SIG-M5 treated with dmso at 0.1 percent for 504 hours (cell line): ENCODE data around the gene HARS2.
"Not testable (repeated sequence)": the region's sequence is repeated elsewhere in the genome, so short reads cannot be mapped to it uniquely, and the experiment has no call there.

ENCODE experiments used
- DNase-seq: peaks from one replicate; lab custom pipeline; 2025; ENCODE audit not compliant: unreplicated experiment; lab: John Stamatoyannopoulos, UW

The HARS2 gene, protein sequence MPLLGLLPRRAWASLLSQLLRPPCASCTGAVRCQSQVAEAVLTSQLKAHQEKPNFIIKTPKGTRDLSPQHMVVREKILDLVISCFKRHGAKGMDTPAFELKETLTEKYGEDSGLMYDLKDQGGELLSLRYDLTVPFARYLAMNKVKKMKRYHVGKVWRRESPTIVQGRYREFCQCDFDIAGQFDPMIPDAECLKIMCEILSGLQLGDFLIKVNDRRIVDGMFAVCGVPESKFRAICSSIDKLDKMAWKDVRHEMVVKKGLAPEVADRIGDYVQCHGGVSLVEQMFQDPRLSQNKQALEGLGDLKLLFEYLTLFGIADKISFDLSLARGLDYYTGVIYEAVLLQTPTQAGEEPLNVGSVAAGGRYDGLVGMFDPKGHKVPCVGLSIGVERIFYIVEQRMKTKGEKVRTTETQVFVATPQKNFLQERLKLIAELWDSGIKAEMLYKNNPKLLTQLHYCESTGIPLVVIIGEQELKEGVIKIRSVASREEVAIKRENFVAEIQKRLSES

DNA sequence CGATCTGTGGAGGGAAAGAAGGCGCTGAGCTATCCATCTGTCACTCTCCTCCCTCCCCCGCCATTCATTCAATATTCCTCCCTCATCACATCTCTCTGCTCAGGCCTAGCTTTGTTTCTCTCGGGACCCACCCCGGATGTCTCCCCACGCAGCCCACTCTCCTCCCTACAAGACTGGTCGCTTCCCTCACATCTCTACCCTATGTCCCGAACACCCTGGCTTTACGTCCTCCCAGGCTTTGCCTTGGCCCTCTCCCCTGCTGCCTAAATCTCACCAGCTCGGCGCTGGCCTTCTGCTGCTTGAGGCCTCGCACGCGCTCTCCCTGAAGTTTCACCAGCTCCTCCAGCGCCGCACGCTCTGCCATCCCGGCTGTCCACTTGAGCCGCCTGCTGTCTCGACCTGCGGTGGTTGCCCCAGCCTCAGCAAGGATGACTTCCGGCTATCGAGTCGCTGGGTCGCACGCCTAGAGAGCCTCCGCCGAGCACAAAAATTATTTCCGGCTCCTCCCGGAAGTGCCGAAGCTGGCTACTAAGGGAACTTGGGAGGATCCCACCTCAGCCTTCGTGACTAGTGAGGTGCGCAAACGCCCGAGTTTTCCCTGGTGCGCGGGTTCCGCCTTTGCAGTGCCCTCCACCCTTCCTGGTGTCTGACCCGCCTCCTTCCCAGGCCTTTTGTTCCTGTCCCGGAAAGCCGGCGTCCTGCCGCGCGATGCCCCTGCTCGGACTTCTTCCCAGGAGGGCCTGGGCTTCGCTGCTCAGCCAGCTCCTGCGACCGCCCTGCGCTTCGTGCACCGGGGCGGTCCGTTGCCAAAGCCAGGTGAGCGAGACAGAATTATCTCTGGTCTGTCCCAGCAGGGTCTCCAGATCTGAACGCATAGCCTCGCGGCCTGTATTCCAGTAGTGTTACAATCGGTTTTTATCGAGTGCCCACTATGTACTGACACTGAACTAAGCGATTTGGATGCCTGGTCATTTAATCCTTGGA lies at the start of gene HARS2, which contains the start of gene HARS1:
TSS of gene HARS2 (plus strand) at position 515 of the 984 bp plus-strand sequence. CDS start at position 709, 194 bp downstream.
TSS of gene HARS1 (minus strand) at position 430 of the 984 bp plus-strand sequence. CDS start at position 364, 66 bp downstream.
- peak; percentile 96 for DNase-seq

DNA sequence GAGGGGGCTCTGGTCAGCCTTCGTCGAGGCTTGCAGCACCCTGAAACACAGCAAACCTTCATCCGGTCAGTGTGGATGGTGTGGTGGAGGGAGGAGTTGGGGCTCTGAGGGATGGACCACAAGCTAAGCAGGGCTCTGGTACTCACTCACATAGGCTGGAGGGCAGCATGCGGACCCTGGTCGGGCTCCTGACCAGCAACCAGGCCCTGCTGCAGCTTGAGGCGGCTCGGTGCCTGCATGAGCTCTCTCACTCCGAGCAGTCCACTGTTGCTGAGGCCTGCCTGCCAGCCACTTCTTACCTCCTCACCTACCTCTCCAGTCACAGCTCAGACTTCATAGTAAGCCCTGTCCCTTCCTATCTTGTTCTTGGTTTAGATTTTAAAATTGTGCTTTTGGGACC lies 49.5 kb upstream of the HARS2 start:
- no peak for DNase-seq

DNA sequence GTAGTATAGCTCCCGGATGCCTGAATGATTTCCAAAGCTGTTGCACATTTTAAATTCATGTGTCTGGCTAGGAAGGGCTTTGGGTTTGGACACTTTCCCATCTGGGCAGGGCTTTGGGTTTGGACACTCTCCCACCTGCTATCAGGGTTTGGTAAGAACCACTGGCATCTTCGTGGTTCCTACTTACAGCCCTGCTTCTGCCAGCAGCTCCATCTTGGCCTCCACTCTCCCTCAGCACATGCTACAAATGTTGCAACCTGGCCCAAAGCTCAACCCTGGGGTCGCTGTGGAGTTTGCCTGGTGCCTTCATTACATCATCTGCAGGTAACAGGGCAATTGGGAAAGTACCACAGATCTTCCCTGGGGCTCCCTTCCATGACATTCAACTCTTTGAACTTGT lies 48.5 kb upstream of the HARS2 start:
- no peak for DNase-seq

DNA sequence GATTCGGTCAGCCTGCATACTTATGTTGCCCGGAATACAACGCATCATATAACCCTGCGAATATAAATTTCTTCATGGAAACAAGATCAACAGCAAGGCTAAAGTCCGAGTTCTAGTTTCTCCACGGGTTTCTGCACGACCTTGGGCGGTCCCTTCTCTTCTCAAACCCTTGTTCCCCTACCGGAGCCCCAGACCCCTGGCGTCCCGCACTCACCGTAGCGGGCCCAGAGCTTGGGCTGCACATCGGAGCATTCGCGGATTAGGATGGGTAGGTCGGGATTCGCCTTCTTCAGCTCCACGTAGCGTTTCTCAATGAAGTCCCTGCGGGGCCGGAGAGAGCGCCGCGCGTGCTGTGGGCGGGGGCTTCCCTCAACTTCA lies 44.2 kb upstream of the HARS2 start:
- DNase-seq = no peak

DNA sequence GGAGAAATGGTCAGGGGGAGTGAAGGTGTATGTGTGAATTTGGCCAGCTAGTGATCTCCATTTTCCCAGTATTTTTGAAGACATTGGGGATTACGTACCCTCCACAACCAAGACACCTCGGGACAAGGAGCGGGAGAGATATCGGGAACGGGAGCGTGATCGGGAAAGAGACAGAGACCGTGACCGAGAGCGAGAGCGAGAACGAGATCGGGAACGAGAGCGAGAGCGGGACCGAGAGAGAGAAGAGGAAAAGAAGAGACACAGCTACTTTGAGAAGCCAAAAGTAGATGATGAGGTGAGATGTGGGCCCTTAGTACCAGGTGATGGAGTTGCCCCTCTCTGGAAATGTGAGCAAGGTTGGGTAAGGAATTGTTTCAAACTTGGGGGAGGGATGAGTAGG lies 32.4 kb upstream of the HARS2 start:
- DNase-seq = no peak

DNA sequence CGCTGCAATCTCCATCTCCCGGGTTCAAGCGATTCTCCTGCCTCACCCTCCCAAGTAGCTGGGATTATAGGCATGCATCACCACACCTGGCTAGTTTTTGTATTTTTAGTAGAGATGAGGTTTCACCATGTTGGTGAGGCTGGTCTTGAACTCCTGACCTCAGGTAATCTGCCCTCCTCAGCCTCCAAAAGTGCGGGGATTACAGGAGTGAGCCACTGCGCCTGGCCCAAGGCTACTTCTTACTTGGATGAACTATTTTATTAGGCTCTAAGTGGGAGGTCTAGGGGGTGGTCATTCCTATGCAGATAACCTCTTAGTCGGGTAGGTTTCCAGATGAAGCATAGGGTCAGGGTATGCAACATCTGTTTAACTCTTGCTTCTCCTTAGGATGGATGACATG lies 30.9 kb upstream of the HARS2 start:
- DNase-seq = not testable (repeated sequence)

DNA sequence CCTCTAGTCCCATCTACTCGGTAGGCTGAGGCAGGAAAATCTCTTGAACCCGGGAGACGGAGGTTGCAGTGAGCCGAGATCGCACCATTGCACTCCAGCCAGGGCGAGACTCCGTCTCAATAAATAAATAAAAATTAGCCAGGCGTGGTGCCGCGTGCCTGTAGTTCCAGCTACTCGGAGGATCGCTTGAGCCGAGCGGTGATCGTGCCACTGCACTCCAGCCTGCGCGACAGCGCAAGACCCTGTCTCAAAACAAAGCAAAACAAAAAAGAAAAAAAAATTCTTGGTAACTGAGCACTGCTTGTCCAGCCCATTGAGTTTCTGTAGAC lies 27.3 kb upstream of the HARS2 start:
- DNase-seq = no peak

DNA sequence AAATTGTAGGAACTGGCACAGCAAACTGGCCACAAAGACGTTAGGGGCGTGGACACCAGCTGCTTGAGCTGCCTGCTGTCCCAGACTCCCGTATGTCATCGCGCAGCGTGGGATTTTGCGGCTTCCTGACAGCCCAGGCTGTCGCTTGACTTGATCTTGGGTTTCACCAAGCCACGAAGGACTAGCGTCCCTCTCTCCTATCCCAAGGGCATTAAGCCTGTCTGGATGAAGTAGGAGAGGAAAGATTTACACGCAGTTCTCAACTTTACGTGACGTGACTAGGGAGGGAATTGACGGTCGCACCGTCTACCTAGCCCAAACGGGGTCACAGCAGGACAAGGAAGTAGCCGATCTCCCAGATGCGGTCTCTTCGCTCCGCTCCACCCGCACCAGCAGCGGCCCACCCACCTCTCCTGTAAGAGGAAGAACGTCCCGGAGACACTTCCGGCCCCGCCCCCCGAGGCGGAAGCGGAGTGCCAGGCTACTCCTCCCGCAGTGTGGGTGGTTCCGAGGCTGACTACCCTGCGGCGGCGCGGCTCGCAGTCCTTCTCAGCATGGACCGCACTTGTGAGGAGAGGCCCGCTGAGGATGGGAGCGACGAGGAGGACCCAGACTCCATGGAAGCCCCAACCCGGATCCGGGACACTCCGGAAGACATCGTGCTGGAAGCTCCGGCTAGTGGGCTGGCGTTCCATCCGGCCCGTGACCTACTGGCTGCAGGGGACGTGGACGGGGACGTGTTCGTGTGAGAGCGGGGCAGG lies 26.7 kb upstream of the HARS2 start, which contains the start of gene WDR55:
TSS of gene WDR55 (plus strand) at position 546 of the 761 bp plus-strand sequence. CDS start at position 555, 9 bp downstream.
- DNase-seq = peak; percentile 97

DNA sequence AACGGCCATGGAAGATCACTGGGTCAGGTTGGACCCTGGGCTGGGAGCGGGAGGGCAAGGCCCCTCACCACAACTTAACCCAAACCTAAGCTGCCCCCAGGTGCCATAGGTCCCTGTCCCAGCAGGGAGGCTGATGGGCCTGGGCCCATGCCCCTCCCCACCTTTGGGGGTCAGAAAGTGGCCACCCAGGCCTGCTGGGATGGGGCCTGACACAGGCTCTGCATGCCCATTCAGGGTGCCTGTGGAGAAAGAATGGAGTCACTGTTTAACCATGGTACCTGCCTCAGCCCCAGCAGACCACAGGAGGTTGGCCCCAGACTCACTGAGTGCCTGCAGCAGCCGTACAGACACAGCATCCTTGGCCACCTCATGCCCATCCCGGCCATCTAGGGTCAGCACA lies 20.2 kb upstream of the HARS2 start:
- DNase-seq = not testable (repeated sequence)

DNA sequence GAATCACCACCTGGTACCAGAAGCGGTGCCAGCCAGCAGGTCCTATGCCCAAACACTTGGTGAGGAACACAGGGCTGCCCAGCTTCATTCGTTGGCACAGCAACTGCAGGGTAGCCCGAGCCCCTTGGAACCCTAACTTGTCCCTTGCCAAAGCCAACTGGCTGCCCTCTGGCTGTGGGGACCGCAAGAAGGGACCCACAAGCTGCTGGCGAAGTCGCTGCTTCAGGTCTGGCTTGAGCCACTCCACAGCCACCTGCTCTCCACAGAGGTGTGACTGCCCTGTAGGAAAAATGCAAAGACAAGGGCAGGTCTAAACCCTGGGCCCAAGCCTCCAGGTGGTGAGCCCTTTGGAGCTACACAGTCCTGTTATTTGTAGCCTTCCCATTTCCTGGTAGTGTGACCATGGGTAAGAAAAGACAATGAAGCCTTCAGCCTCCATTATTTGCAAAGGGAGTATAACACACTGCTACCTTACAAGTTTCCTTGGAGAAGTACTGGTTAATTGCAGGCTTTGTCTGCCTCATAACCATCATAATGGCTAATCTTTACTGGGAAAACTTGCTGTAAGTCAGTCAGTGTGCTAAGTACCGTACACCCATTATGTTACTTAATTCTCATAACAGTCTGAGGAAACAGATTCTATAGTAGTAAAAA lies 19.7 kb upstream of the HARS2 start:
- no peak for DNase-seq

DNA sequence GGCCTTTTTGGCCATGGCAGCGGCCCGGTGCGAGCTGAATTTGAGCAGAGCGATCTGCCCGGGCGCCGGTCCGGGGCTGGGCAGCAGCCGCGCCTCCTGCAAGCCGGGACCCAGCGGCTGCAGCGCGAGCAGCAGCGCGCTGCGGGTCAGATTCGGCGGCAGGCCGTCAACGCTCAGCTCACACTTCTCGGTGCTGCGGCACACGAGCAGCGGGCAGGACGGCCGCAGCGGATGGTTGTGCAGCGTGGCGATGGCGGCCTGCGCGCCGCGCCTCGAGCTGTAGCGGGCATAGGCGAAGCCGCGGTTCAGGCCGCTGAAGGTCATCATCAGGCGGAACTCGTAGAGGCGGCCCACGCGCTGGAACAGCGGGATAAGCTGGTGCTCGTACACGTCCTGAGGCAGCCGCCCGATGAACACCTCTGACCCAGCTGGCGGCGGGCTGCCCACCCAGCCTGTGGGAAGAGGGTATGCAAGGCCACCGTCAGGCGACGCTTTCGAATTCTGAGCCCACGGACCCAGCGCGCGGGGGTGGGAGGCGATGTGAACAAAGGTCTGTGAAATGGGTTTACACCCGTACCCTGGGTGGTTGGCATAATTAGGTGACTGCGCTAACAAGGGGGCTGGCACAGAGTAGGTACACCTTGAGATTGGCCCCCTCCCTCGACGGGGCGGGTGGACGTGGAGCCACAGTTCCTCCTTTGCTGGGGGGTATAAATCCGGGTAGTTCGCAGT lies 18.6 kb upstream of the HARS2 start:
- no peak for DNase-seq

DNA sequence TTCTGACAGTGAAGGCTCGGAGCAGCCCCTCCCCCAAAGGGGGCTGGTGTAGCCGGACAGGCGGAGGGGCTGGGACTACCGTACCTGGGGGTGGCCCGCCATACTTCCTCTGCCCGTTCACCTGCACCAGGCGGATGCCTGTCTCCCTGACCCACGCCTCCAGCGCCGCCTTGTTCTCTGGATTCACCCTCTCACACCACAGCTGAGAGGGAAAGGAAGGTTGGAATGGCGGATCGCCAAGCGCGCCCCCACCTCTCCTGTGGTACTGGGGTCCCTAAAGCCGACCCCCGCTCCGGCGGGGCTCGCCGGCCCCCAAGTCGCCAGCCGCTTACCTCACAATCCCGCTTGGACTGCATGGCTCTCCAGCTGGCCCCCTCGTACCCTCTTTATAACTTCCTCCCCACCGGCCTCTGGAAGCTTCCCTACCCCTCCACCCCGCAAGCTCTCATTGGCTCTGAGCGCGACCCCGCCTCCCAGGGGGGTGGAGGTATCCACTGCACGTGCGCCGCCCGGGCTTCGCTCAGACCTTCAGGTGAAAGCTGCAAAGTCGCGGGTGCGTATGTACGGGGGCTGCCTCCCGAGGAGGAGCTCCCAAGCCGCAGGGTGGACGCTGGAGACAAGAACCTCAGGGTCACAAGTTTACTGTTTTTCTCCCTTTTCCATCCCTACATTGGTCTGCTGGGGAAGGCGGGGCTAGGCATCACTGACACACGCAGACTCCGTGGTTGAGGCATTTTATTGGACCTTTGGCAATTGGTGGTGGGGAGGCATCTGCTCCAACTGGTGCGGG lies 17.9 kb upstream of the HARS2 start, which contains the start of gene DND1:
TSS of gene DND1 (minus strand) at position 390 of the 790 bp plus-strand sequence. CDS start at position 356, 34 bp downstream.
- no peak for DNase-seq

DNA sequence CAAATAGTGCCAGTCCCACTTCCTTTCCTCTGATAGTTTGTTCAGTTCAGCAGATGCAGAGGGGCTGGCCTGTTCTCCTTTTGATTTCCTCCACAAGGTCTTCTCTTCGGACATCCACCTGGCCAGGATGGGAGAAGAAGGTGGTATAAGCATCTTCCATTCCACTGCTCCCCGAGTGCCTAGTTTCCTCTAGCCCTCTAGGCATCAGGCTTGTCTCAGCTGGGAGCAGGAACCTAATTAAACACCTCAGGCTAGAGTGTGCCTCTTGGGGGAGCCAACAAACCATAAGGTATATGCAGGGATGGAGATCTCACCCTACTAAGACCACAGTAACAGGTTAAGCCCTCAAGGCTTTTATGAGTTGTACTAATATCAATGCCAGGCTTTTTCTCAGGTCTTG lies 17.0 kb upstream of the HARS2 start:
- no peak for DNase-seq

DNA sequence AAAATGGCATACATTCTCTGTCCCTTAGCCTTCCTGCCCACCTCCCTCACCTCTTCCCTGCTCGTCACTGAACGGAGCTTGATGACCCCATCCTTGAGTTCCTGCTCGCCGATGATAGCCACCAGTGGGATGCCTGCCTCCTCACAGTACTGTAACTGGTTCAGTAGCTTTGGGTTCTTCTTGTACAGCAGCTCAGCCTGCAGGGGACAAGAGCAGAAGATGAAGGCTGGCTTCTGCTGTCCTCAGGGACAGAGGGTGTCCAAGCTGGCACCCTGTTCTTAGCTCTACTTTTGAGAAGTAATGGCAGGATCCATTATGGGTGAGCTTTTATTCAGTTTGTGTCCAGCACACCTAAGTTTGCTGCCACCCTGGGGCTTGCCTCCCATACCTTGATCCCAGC lies 16.6 kb upstream of the HARS2 start:
- no peak for DNase-seq

DNA sequence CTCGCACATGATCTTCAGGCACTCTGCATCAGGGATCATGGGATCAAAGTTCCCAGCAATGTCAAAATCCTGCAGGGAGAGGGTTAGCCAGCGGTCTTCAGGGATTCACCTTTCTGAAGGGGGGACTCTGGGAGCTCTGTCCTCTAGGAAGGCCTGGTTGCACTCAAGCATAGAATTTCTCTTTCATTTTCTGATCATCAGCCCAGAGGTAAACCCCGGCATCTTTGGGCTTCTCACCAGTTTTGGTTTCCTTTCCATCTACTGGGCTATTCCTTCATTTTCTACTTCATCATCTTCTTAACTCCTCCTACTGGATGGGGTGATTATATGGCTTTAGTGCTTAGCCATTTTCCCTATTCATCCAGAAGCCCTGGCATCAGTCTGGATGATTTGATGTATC lies 13.3 kb upstream of the HARS2 start:
- DNase-seq = no peak

DNA sequence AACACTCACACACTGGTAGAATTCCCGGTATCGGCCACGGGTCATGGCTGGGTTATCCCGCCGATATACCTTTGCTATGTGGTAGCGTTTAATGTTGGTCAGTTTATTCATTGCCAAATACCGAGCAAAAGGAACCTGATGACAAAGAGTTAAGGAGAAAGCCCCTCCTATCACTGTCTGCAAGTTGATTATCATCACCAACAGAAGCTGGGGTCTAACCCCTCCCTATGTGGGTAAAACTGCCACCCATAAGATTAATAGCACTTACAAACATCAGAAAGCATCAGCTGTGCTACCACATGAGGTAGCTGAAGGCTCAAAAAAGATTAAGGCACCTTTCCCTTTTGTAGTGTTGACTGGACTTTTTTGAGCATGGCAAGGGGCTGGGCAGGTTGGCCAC lies 12.3 kb upstream of the HARS2 start:
- DNase-seq = no peak

DNA sequence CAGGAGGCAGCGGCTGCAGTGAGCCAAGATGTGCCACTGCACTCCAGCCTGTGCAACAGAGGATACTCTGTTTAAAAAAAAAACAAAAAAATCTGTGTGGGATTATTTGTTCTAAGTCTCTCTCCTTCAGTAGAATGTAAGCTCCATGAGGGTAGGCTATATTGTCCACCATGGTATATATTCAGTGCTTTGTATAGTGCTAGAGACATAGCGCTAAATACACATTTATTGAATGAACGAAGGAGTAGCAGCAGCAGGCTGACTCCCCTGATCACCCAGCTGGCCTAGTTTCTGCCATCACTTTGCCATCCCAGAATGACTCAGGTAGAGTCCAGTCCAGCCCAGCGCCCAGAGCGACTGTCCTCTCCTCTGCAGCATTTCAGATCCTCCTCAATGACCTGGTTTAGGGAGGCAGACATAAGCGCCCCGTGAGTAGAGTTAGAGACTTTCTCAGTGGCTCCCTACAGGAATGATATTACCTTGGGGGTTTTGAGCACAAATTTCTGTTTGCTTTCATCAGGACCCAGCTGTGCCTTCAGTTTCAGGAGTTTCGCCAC lies 801 bp upstream of the HARS2 start:
- DNase-seq = no peak

DNA sequence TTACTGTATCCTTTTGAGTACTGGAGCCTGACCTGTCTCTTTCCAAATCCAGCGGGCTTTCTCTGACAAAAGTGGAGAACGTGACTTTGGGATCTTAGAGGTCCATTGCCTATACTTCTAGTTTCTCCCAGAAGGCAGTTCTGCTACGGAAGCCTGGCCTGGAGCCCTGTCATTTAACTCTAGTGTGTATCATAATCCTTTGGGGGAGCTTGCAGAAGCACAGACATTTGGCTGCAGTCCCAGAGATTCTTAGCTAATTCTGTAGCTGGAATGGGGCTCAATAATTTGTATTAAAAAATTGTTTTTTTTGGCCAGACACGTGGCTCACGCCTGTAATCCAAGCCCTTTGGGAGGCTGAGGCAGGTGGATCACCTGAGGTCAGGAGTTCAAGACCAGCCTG lies 3.0 kb downstream of the HARS2 start:
- DNase-seq = no peak
